Duodenal mucosa (tissue), 2 donors: ENCODE measurements around the gene PDIA5.

Experiments
- H3K27ac ChIP-seq: one replicate; pipeline ENCODE4 v1.7.0; 2013; ENCODE audit warnings: low read depth, low read length
- H3K27me3 ChIP-seq, 2 donors: one replicate each; pipeline ENCODE4 v1.7.0; 2013; ENCODE audit warnings: low read length in 2 of 2, control low read depth in 1 of 2; ENCODE audit not compliant: insufficient read depth in 2 of 2, control insufficient read depth in 1 of 2
- H3K36me3 ChIP-seq, 2 donors: one replicate each; pipeline ENCODE4 v1.7.0; 2013; ENCODE audit warnings: low read length in 2 of 2, control low read depth in 1 of 2; ENCODE audit not compliant: insufficient read depth in 2 of 2, control insufficient read depth in 1 of 2
- H3K4me1 ChIP-seq, 2 donors: one replicate each; pipeline ENCODE4 v1.7.0; 2013; ENCODE audit warnings: low read length in 2 of 2, control low read depth in 1 of 2; ENCODE audit not compliant: insufficient read depth in 2 of 2, control insufficient read depth in 1 of 2
- H3K4me3 ChIP-seq, 2 donors: one replicate each; pipeline ENCODE4 v1.7.0; 2013; ENCODE audit warnings: low read length in 2 of 2, low read depth in 1 of 2
- H3K9ac ChIP-seq, 2 donors: one replicate each; pipeline ENCODE4 v1.7.0; 2013; ENCODE audit warnings: low read length in 2 of 2, low read depth in 1 of 2
- H3K9me3 ChIP-seq, 2 donors: one replicate each; pipeline ENCODE4 v1.7.0; 2013; ENCODE audit warnings: low read length in 2 of 2, control low read depth in 1 of 2; ENCODE audit not compliant: control insufficient read depth in 1 of 2

The PDIA5 gene

DNA sequence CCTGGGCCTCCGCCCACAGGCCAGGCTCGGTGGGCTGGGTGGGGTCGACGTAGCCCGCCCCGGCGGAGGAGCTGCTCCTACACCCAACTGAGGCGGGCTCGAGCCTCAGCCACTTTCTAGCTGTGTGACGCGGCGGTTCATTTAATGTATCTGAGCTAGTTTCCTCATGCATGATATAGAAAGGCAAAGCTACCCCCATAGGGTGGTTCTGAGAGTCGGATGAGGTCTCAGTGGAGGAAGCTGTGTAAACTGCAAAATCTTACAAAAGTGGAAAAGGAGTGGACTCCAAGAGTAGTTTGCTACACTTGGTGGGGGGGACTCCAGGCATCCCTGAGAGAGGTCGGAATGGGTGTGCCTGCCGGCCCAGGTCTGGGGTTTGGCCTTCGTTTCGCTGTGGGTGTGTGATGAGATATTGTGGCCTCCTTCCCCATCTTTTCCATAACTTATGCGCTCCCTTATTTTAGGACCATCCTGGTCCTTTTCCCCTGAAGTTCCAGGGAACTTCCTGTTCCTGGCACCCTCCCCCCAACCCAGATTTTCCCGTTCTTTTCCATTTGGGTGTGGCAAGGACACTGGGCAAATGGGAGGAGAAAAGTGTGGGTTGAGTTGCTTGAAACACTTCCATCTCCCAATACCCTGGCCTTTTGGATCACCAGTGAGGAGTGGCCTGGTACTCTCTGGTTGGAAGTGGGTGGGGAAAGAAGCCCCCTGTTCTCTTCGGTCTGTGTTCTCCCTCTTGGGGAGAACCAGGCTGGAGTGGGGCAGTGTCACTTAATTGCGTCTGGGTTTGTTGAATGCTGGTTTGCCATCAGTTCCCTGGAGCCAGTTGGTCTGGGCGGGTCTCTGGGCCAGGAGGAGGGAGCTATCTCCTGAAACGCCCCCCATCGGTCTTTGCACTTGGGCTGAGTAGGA lies 1.1 kb downstream of the PDIA5 start:
- Histone ChIP-seq H3K27me3 (peaks cover 0 to 5% of the 10 kb centered on the region in 2 donors), H3K9me3 (no peaks in the 10 kb centered on the region), H3K27ac (no peak overlapping the region), H3K9ac (peak overlapping the region; percentile 65 to 68), H3K4me3 (peak overlapping the region; percentile 80 to 89), H3K36me3 (no peaks in the 10 kb centered on the region), H3K4me1 (peaks cover 20 to 23% of the 10 kb centered on the region in 2 donors)

DNA sequence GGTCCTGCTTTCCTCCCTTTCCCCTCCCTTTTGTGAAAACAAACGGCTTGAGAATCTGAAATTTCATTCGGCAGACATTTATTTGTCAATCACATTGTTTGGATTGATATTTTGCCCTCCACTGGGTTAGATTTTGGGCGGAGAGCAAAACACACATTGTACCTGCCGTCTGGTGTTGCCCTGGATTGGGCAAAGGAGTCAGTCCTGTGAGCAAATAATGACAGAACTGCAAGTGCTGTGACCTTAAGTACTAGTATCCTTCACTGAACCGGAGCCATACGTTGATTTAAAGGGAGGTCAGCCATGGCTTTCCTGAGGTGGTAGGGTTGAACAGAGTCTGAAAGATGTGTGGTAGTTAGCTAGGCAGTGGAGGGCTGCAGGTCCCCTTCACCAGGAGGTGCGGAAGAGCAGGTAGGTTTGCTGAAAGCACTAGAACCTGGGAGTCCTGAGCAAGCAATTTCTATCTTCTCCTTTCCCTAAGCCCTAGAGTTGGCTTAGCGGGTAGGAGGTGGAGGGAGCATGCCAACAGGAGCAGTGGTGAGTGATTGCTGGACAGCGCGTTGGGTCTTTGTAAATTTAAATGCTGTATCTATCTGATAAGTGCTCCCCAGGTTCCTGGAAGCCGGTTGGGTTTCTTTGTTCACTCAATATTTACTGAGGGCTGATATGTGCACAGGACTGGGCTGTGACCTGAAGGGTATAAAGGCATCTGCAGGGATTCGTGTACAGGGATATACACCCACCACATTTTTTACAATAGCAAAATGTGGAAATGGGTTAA lies 2.0 kb downstream of the PDIA5 start:
- Histone ChIP-seq H3K4me3 (peak overlapping the region; percentile 80 to 89), H3K27ac (no peak overlapping the region), H3K9ac (peak overlapping the region in 1 of 2 donors; percentile 65)

DNA sequence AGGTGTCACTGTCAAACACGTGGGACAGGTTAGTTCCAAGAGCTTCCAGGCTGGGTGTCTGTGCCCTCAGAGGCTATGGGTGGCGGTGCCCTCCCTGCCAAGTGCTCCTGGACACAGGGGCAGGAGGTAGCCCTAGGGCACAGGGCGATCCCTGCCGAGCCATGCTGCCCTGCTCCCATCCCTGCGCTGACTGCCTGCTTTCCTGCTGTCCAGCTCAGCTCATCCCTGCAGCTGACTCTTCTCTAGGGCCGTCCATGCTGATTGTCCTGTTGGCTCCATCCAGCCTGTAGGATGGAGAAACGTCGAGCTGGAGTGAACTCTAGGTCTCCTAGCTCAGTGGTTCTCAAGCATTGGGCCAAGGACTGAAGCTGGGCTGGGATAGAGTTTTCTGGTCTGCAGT lies 3.7 kb downstream of the PDIA5 start:
- Histone ChIP-seq H3K27me3 (no peaks in the 10 kb centered on the region), H3K4me1 (peaks cover 20 to 23% of the 10 kb centered on the region in 2 donors), H3K36me3 (no peaks in the 10 kb centered on the region), H3K9me3 (no peaks in the 10 kb centered on the region), H3K27ac (no peak overlapping the region), H3K4me3 (no peak overlapping the region), H3K9ac (no peak overlapping the region)

More for the DNA sequence above, 2.0 kb downstream of the PDIA5 start:
- H3K27me3 ChIP-seq = peaks cover 0 to 4% of the 10 kb centered on the region in 2 donors
- no peaks in the 10 kb centered on the region for H3K9me3 ChIP-seq
- H3K4me1 ChIP-seq = peaks cover 20 to 23% of the 10 kb centered on the region in 2 donors
- H3K36me3 ChIP-seq = no peaks in the 10 kb centered on the region

DNA sequence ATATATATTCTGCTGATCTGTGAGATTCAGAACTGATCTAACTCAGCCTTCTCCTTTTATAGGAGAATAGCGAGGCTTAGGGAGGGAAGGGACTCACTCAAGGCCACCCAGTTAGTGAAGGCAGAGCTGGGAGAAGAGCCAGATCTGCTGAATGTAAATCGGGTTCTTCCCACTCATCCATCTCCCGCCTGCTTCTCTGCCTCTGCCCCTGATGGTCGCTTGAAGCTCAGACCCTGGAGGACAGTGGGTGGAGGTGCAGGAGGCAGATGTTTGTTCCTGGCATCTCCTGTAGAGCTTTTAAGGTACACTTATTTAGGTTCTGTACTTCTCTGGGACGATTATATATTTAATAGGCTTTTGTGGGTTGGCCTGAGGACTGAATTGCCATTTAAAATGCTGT lies 4.3 kb downstream of the PDIA5 start:
- no peak overlapping the region for H3K4me3 ChIP-seq
- no peaks in the 10 kb centered on the region for H3K27me3 ChIP-seq
- H3K9me3 ChIP-seq = no peaks in the 10 kb centered on the region
- no peaks in the 10 kb centered on the region for H3K36me3 ChIP-seq
- H3K27ac ChIP-seq = no peak overlapping the region
- H3K9ac ChIP-seq = no peak overlapping the region
- peaks cover 22 to 24% of the 10 kb centered on the region in 2 donors for H3K4me1 ChIP-seq

DNA sequence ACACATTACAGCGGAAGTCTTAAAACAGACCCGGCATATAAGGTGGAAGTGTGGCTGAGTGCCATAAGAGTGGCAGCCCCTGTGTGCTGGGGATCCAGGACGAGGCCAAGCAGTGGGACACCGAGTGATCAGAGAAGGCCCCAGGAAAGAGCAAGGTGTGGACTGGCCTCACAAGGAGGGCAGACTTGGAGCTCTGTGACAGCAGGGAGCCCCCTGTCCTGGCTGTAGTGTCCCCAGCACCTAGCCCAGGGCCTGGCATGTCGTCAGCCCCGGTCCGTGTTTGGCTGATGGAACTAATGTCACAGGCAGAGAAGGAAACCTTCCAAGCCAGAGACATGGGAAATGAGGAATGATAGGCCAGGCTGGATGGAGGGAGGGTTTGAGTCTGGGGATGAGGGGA lies 4.8 kb downstream of the PDIA5 start:
- Histone ChIP-seq H3K4me1 (peaks cover 24 to 28% of the 10 kb centered on the region in 2 donors), H3K36me3 (no peaks in the 10 kb centered on the region), H3K9me3 (no peaks in the 10 kb centered on the region), H3K4me3 (no peak overlapping the region), H3K9ac (no peak overlapping the region), H3K27me3 (no peaks in the 10 kb centered on the region), H3K27ac (no peak overlapping the region)

DNA sequence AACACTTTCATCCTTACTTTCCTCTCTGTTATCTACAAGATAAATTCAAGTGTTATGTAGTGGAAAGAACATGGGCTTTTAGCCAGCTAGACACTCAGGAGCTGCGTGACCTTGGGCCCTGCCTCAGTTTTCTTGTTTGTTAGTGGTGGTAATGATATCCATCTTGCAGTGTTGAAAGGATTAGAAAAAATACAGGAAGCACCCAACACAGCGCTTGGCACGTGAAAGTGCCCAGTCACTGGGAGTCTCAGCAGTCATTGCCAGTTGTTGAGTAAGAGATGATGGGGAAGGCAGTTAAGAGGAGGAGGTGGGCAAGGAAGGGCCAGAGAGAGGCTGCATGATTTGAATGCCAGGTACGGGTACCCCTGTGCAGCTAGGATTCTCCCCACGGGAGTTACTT lies 5.3 kb downstream of the PDIA5 start:
- no peaks in the 10 kb centered on the region for H3K9me3 ChIP-seq
- peaks cover 29 to 32% of the 10 kb centered on the region in 2 donors for H3K4me1 ChIP-seq
- no peak overlapping the region for H3K9ac ChIP-seq
- H3K27me3 ChIP-seq = no peaks in the 10 kb centered on the region
- no peak overlapping the region for H3K27ac ChIP-seq
- no peak overlapping the region for H3K4me3 ChIP-seq
- no peaks in the 10 kb centered on the region for H3K36me3 ChIP-seq

DNA sequence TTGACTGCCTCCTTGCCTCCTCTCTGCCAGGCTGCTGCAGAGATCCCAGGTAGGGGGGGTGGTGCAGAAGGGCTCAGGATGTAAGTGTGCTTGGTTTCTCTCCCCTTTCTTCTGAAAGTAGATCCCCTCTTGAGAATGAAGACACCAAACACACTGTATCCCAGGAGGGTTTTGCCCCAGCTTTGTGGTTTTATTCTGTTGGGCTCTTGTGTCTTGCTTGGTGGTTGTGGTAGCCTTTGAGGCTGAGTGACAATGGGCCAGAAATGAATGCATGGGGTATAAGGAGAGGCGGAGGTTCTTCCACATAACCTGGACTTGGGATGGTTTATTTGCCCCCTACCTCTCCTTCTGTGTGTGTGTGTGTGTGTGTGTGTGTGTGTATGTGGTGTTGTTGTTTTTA lies 5.7 kb downstream of the PDIA5 start:
- no peaks in the 10 kb centered on the region for H3K27me3 ChIP-seq
- H3K27ac ChIP-seq = no peak overlapping the region
- H3K4me3 ChIP-seq = no peak overlapping the region
- H3K9ac ChIP-seq = no peak overlapping the region
- no peaks in the 10 kb centered on the region for H3K9me3 ChIP-seq
- H3K36me3 ChIP-seq = no peaks in the 10 kb centered on the region
- H3K4me1 ChIP-seq = peaks cover 29 to 32% of the 10 kb centered on the region in 2 donors

DNA sequence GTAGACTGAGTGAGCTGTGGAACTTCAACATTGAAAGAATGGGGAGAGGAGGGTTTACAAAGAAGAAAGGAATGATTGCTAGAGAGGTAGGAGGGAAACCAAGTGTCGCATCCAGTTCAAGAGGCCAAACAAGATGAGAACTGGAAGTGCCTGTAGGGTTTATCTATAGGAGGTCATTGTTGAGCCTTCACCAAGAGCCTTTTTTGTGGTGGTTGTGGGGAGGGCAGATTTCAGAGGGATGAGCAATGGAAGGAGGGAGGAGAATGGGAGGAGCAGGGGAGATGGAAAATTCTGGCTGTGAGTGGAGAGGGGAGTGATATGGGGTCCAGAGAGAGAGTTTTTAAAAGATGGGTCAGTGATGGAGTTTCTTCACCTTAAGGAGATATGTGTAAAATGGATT lies 8.5 kb downstream of the PDIA5 start:
- Histone ChIP-seq H3K4me3 (no peak overlapping the region), H3K27me3 (no peaks in the 10 kb centered on the region), H3K4me1 (peaks cover 13 to 25% of the 10 kb centered on the region in 2 donors), H3K9me3 (no peaks in the 10 kb centered on the region), H3K36me3 (no peaks in the 10 kb centered on the region), H3K27ac (no peak overlapping the region), H3K9ac (no peak overlapping the region)

DNA sequence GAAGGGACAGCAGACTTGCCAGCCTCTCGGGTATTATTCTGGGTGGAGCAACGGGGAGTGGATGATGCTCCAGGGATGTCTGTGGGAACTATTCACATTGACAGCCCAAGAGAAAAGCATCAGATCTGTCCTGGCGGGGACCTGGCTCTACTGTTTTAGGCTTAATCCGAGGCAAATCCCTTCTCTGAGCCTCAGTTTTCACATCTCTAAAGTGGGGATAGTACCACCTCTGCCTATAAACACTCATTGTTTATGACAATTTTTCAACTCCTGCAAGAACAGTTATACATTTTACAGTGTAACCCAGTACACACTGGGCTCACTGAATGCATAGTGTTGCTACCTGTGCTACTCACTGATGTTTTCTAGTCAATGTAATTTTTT lies 9.3 kb downstream of the PDIA5 start:
- Histone ChIP-seq H3K4me1 (peaks cover 14 to 32% of the 10 kb centered on the region in 2 donors), H3K27me3 (no peaks in the 10 kb centered on the region), H3K36me3 (no peaks in the 10 kb centered on the region), H3K4me3 (no peak overlapping the region), H3K9me3 (no peaks in the 10 kb centered on the region), H3K27ac (no peak overlapping the region), H3K9ac (no peak overlapping the region)
